RWPE2 (cell line): ENCODE measurements around the gene KRTAP10-9.

ENCODE experiments used
- ATAC-seq: fragments of 200-7000 bp; cut with Tn5 transposase; 3 replicates; pipeline ENCODE4 v1.9.1; 2021; ENCODE audit warnings: low read depth
- DNase-seq: peaks from one replicate; pipeline ENCODE4 v3.0.0-alpha.2; 2020; ENCODE audit warnings: low spot score
- H3K27ac ChIP-seq: fragments of 450-650 bp; 2 replicates; pipeline ENCODE4 v1.5.1; 2017; ENCODE audit warnings: mild to moderate bottlenecking; ENCODE audit not compliant: poor library complexity, severe bottlenecking
- H3K27me3 ChIP-seq: fragments of 250-450 bp; sonication (Bioruptor Pico); 2 replicates; pipeline ENCODE4 v1.5.1; 2021; ENCODE audit warnings: mild to moderate bottlenecking, moderate library complexity; ENCODE audit not compliant: insufficient read depth, poor library complexity, severe bottlenecking
- H3K36me3 ChIP-seq: fragments of 250-450 bp; sonication (Bioruptor Pico); 2 replicates; pipeline ENCODE4 v1.5.1; 2020; ENCODE audit warnings: low read depth, mild to moderate bottlenecking, moderate library complexity
- H3K4me1 ChIP-seq: fragments of 250-450 bp; sonication (Bioruptor Pico); 2 replicates; pipeline ENCODE4 v1.5.1; 2021; ENCODE audit warnings: mild to moderate bottlenecking, moderate library complexity; ENCODE audit not compliant: insufficient read depth, poor library complexity, severe bottlenecking
- H3K4me3 ChIP-seq: fragments of 250-450 bp; sonication (Bioruptor Pico); 2 replicates; pipeline ENCODE4 v1.5.1; 2021; ENCODE audit warnings: mild to moderate bottlenecking, moderate library complexity; ENCODE audit not compliant: severe bottlenecking
- H3K9me3 ChIP-seq: fragments of 250-450 bp; sonication (Bioruptor Pico); 2 replicates; pipeline ENCODE4 v1.5.1; 2021; ENCODE audit warnings: mild to moderate bottlenecking, moderate library complexity; ENCODE audit not compliant: severe bottlenecking
- TF ChIP-seq, protein P1 (sequence below): fragments of 450-650 bp; IDR thresholded peaks from one replicate; pipeline ENCODE4 v1.5.1; 2017; ENCODE audit warnings: mild to moderate bottlenecking, moderate library complexity; ENCODE audit not compliant: poor library complexity, severe bottlenecking

KRTAP10-9 gene

DNA sequence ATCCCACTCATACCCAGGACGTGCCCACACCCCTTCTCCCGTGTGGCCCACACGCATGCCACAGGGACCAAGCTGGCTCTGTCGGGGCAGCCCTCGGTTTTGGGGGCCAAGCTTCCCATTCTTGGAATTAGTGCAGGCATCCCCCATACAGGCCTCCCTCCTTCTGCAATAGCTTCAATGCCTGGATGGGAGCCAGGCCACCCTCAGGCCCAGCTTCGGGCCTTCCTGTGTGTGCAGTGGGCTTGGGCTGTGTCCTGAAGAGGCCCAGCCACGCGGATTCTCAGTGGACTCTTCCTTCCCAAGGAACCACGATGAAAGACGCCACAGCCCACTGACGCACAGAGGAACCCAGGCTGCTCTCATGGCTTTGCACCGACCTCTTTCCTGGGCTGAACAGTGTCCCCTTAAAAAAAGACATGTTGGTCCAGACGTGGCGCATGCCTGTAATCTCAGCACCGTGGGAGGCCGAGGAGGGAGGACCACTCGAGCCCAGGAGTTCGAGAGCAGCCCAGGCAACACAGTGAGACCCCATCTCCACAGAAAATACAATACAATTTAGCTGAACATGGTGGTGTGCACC lies 22.7 kb downstream of the KRTAP10-9 start:
- ATAC-seq (no peak), DNase-seq (no peak)
- H3K4me3 ChIP-seq = no peak overlapping the region
- no peaks in the 10 kb centered on the region for H3K4me1 ChIP-seq
- TF ChIP-seq, protein P1, sequence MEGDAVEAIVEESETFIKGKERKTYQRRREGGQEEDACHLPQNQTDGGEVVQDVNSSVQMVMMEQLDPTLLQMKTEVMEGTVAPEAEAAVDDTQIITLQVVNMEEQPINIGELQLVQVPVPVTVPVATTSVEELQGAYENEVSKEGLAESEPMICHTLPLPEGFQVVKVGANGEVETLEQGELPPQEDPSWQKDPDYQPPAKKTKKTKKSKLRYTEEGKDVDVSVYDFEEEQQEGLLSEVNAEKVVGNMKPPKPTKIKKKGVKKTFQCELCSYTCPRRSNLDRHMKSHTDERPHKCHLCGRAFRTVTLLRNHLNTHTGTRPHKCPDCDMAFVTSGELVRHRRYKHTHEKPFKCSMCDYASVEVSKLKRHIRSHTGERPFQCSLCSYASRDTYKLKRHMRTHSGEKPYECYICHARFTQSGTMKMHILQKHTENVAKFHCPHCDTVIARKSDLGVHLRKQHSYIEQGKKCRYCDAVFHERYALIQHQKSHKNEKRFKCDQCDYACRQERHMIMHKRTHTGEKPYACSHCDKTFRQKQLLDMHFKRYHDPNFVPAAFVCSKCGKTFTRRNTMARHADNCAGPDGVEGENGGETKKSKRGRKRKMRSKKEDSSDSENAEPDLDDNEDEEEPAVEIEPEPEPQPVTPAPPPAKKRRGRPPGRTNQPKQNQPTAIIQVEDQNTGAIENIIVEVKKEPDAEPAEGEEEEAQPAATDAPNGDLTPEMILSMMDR = no peak
- no peaks in the 10 kb centered on the region for H3K9me3 ChIP-seq
- no peak overlapping the region for H3K27ac ChIP-seq
- H3K27me3 ChIP-seq = peaks cover 6% of the 10 kb centered on the region
- H3K36me3 ChIP-seq = no peaks in the 10 kb centered on the region

DNA sequence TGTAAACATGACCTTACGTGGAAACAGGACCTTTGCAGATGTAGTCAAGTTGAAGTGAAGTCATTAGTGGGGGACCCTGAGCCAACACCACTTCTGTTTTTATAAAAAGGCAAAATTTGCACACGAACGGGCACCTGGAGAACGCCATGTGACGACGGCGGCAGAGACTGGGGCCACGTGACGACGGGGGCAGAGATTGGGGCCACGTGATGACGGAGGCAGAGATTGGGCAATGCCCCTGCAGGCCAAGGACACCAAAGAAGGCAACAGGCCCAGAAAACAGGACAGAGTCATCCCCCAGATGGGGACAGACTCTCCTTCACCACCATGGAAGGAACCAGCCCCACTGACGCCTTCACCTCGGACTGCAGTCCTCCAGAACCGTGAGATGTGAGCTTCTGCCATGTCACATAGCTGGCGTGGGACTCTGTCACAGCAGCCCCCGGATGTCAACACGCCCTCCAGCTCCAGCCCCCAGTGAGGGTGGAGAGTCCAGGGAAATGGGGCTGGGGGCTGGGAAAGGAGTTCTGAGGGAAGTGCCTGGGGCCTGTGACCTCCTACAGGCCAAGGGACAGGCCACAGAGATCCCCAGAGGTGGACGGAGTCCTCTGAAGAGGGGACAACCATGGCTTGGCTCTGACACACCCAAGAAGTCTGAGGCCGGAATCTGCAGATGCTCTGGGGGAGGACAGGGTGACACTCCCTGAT lies 23.5 kb downstream of the KRTAP10-9 start:
- Histone ChIP-seq H3K27me3 (peaks cover 6% of the 10 kb centered on the region), H3K4me3 (no peak overlapping the region), H3K9me3 (no peaks in the 10 kb centered on the region), H3K27ac (no peak overlapping the region), H3K4me1 (no peaks in the 10 kb centered on the region), H3K36me3 (no peaks in the 10 kb centered on the region)
- ATAC-seq (no peak), DNase-seq (no peak)
- TF ChIP-seq, protein P1 = no peak

DNA sequence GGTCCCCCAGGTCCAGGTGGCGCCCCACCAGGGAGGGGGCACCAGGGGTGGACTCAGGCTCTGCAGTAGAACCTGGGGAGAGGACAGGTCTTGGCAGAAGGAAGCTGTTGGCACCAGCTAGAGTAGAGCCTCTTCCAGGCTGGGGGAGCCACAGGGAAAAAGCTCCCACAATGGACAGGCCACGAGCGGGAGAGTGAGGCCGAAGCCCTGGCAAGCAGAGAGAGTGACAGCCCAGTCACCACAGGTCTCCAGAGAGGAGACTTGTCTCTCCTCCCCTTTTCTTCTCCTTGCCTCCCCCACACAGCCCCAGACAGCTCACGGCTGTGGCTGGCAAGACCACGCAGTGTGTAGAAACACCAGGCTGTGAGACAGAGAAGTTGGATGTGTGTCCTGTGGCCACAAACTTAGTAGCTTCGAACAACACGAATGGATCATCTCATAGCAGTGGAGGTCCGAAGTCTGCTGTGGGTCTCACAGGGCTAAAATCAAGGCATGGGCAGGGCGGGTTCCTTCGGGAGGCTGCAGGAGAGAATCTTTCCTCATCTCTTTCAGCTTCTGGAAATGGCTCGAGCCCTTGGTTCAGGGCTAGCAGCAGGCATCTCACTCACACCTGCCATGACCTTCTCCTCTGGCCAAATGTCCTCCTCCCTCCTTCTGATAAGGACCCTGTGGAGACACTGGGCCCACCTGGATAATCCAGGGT lies 24.2 kb downstream of the KRTAP10-9 start:
- Histone ChIP-seq H3K4me3 (no peak overlapping the region), H3K27me3 (peaks cover 6% of the 10 kb centered on the region), H3K9me3 (no peaks in the 10 kb centered on the region), H3K4me1 (no peaks in the 10 kb centered on the region), H3K36me3 (no peaks in the 10 kb centered on the region), H3K27ac (no peak overlapping the region)
- TF ChIP-seq, protein P1 = no peak
- DNase-seq (no peak), ATAC-seq (no peak)

DNA sequence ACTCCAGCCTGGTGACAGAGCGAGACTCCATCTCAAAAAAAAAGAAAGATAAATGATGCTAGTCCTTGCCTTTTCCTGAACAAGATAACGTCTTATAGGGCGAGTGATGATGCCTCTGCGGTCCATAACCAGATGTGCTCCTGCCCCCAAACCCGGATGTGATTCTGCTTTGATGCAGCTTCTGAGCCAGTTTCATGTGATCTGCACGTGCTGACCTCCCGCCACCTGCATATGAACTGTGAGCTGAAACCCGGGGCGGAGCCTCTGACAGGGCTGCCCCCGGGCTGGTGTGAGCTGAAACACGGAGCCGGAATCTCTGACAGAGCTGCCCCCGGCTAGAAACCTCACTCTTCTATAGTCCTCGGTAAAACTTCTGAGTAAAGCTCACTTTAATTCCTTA lies 26.2 kb downstream of the KRTAP10-9 start:
- Histone ChIP-seq H3K4me1 (no peaks in the 10 kb centered on the region), H3K27me3 (peaks cover 6% of the 10 kb centered on the region), H3K27ac (no peak overlapping the region), H3K9me3 (no peaks in the 10 kb centered on the region), H3K4me3 (no peak overlapping the region), H3K36me3 (no peaks in the 10 kb centered on the region)
- TF ChIP-seq, protein P1 = no peak
- DNase-seq (no peak), ATAC-seq (no peak)
